K562 (cell line): ENCODE data around the gene FILIP1L. TPM values are rescaled to one million over a fixed set of nuclear protein-coding genes. Genes with fewer than 3 reads are reported as not detected.
A peak's percentile ranks its signal among the peaks of the same experiment; 100 is the strongest.

Source experiments
- ATF3 ChIP-seq, 2 experiments: fragments of 450-650 bp in 1 of 2; sonication (generic) in 1 of 2; formaldehyde crosslinking in 1 of 2; IDR thresholded peaks in 1 of 2; conservative IDR thresholded peaks in 1 of 2; 2 replicates each; pipeline versions ENCODE4 v1.6.1 to v1.8.1; 2016 to 2023; ENCODE audit warnings: mild to moderate bottlenecking in 2 of 2, moderate library complexity in 2 of 2, inconsistent platforms in 1 of 2, missing genetic modification reagents in 1 of 2
- CGGBP1 ChIP-seq: fragments of 250-450 bp; sonication (Bioruptor Pico); IDR thresholded peaks from 2 replicates; pipeline ENCODE4 v1.9.0; 2021; ENCODE audit warnings: mild to moderate bottlenecking
- CHD1 ChIP-seq: fragments of 200-600 bp; sonication (generic); IDR thresholded peaks from one replicate; pipeline ENCODE4 v1.6.1; 2012; ENCODE audit warnings: mild to moderate bottlenecking, moderate library complexity, low read length, inconsistent platforms
- HNRNPLL ChIP-seq: fragments of 200-400 bp; formaldehyde crosslinking; IDR thresholded peaks from 2 replicates; pipeline ENCODE4 v1.6.1; 2017; ENCODE audit warnings: low read length, low read depth, mild to moderate bottlenecking; ENCODE audit not compliant: poor library complexity, severe bottlenecking
- MEF2A ChIP-seq: IDR thresholded peaks from 2 replicates; pipeline ENCODE4 v1.6.1; 2011; ENCODE audit warnings: low read depth, mild to moderate bottlenecking, low read length, moderate library complexity; ENCODE audit not compliant: control insufficient read depth
- MYBL2 ChIP-seq, 2 experiments: fragments of 450-650 bp in 1 of 2; sonication (generic) in 1 of 2; formaldehyde crosslinking in 1 of 2; IDR thresholded peaks; 2 replicates each; pipeline versions ENCODE4 v1.6.1 to v1.8.1; 2017 to 2022; ENCODE audit warnings: borderline replicate concordance in 1 of 2, inconsistent platforms in 1 of 2, low read depth in 1 of 2, mild to moderate bottlenecking in 1 of 2, missing genetic modification reagents in 1 of 2, moderate library complexity in 1 of 2
- NCOR1 ChIP-seq: fragments of 450-650 bp; IDR thresholded peaks from 2 replicates; pipeline ENCODE4 v1.6.1; 2016; ENCODE audit warnings: mild to moderate bottlenecking, moderate library complexity
- NELFE ChIP-seq: IDR thresholded peaks from 2 replicates; pipeline ENCODE4 v1.6.1; 2011; ENCODE audit warnings: mild to moderate bottlenecking; ENCODE audit not compliant: insufficient read depth, insufficient read length
- NFIX ChIP-seq: fragments of 250-450 bp; sonication (Bioruptor Pico); IDR thresholded peaks from 2 replicates; pipeline ENCODE4 v1.4.0; 2020; ENCODE audit warnings: low read depth, mild to moderate bottlenecking, moderate library complexity
- PREB ChIP-seq: sonication (generic); formaldehyde crosslinking; IDR thresholded peaks from 2 replicates; pipeline ENCODE4 v1.8.1; 2023; ENCODE audit warnings: mild to moderate bottlenecking, missing genetic modification reagents
- RAD51 ChIP-seq: fragments of 450-650 bp; IDR thresholded peaks from 2 replicates; pipeline ENCODE4 v1.7.1; 2016; ENCODE audit warnings: low read depth, mild to moderate bottlenecking, borderline replicate concordance
- RBM39 ChIP-seq: fragments of 200-400 bp; formaldehyde crosslinking; optimal IDR thresholded peaks from 2 replicates; pipeline ENCODE3; 2018; ENCODE audit warnings: low read depth, low read length
- SMARCA4 ChIP-seq: fragments of 450-650 bp; IDR thresholded peaks from 2 replicates; pipeline ENCODE4 v1.6.1; 2016
- SMARCE1 ChIP-seq: fragments of 450-650 bp; IDR thresholded peaks from 2 replicates; pipeline ENCODE4 v1.7.1; 2016; ENCODE audit warnings: mild to moderate bottlenecking
- SMC3 ChIP-seq: conservative IDR thresholded peaks from 2 replicates; pipeline ENCODE4 v1.6.1; 2011; ENCODE audit warnings: low read depth, low read length, improper control_type of control experiment; ENCODE audit not compliant: insufficient read depth
- SP2 ChIP-seq: IDR thresholded peaks from 2 replicates; pipeline ENCODE4 v1.6.1; 2011; ENCODE audit warnings: mild to moderate bottlenecking, low read depth, low read length, moderate library complexity; ENCODE audit not compliant: poor library complexity, severe bottlenecking; ENCODE audit errors: extremely low read depth
- ZBTB43 ChIP-seq: sonication (generic); formaldehyde crosslinking; IDR thresholded peaks from 2 replicates; pipeline ENCODE4 v1.8.0; 2023; ENCODE audit warnings: mild to moderate bottlenecking, missing genetic modification reagents
- ZKSCAN8 ChIP-seq: fragments of 200-800 bp; sonication (Bioruptor generic); IDR thresholded peaks from 2 replicates; pipeline ENCODE4 v1.6.1; 2016; ENCODE audit warnings: missing genetic modification characterization, missing compliant biosample characterization
- ZNF263 ChIP-seq: sonication (generic); formaldehyde crosslinking; IDR thresholded peaks from 2 replicates; pipeline ENCODE4 v1.8.0; 2022; ENCODE audit warnings: mild to moderate bottlenecking, missing genetic modification reagents, borderline replicate concordance
- ZNF384 ChIP-seq: IDR thresholded peaks from 2 replicates; pipeline ENCODE4 v1.6.1; 2012; ENCODE audit warnings: low read depth, low read length, improper control_type of control experiment
- ZNF445 ChIP-seq: fragments of 250-450 bp; sonication (Bioruptor Pico); IDR thresholded peaks from 2 replicates; pipeline ENCODE4 v1.4.0; 2020; ENCODE audit warnings: low read depth, mild to moderate bottlenecking, moderate library complexity
- ZNF695 ChIP-seq: fragments of 450-650 bp; formaldehyde crosslinking; IDR thresholded peaks from 2 replicates; pipeline ENCODE4 v1.4.0; 2020; ENCODE audit warnings: mild to moderate bottlenecking, moderate library complexity
- polyA plus RNA-seq, 8 experiments: library from polyadenylated mRNA; depleted of rRNA in 4 of 8; stranded (reverse) in 5 of 8; unstranded in 3 of 8; fragments of >200 nt; fragmentation: Nextera tagmentation in 2 of 8; fragmentation: Illumina TruSeq in 1 of 8; extraction: Ambion mirVana in 2 of 8; extraction: Trizol in 1 of 8; gene quantifications; 2 replicates each; pipeline versions ENCODE4 v1.2.1 to v1.2.3, GENCODE V29; 2011 to 2014; ENCODE audit warnings: inconsistent platforms in 1 of 8, missing spikeins in 1 of 8
- total RNA-seq, 7 experiments: library from RNA; depleted of rRNA in 6 of 7; stranded (reverse); fragments of >200 nt in 6 of 7; fragmentation: Illumina TruSeq in 2 of 7; extraction: Trizol in 2 of 7; gene quantifications; 2 replicates each; pipeline versions ENCODE4 v1.2.1 to v1.2.3, GENCODE V29; 2011 to 2021; ENCODE audit warnings: low replicate concordance in 1 of 7
- TF ChIP-seq, protein P1 (sequence below): fragments of 450-650 bp; formaldehyde crosslinking; IDR thresholded peaks from 2 replicates; pipeline ENCODE4 v1.4.0; 2020; ENCODE audit warnings: mild to moderate bottlenecking

The FILIP1L gene
- total and polyA plus RNA-seq, 9 of the 15 experiments (the other 6 are each of a cell fraction or from before 2014, with no cell fraction given) = 0.50 to 2.1 (median 1.1) TPM

DNA sequence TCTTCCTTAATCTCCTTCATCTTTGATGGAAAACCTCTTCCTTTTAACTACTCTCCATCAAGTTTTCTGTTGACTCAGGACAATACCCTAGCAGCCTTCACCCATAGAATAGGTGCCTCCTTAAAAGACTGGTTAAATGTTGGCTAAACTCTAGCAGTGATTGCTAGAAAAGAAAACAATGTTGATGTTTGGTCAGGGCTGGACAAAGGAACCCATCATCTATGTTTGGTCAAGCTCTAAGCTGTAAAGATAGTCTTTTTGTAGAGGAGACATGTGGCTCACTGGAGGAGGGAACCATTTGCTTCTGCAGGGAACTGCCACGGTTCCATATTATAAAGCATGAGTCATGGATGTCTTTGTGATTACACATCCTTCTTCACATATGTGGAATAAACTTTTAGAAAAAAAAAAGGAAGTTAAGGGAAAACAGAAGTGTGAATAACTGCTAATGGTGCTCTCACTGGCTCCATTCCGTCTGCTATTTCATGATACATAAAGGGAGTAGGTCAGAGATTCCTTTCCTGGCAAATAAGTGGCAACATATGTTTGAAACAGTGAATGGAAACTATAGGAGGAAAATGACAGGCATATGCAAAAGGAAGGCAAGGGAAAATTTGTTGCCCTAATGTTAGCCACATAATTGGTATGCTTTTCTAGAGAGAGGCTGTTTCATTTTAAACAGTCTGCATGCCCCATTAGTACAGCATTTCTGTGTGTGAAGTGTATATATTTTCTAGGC is 218.4 kb downstream of the FILIP1L start (continued):
- TF ChIP-seq SP2 (no peak), MEF2A (no peak), NFIX (CRISPR knock-in tag) (no peak), SMC3 (no peak), HNRNPLL (no peak), MYBL2 (IDR thresholded peaks at IDR 0.05; ENCODE audit: low read depth) (no peak), MYBL2 (CRISPR knock-in tag; IDR thresholded peaks at IDR 0.05; ENCODE audit: borderline replicate concordance) (no peak), CGGBP1 (CRISPR knock-in tag) (no peak), RAD51 (no peak), PREB (CRISPR knock-in tag) (no peak), ZKSCAN8 (peak; percentile 49; the same call in 1 of the 2 replicates), SMARCA4 (no peak; the same call in 1 of the 2 replicates), CHD1 (no peak), ZNF445 (CRISPR knock-in tag) (no peak), RBM39 (no peak), NCOR1 (no peak), ZNF384 (peak; percentile 33; the same call in 1 of the 2 replicates), ZNF263 (CRISPR knock-in tag) (no peak), NELFE (no peak), ZNF695 (CRISPR knock-in tag) (no peak), ZBTB43 (no peak), SMARCE1 (peak; percentile 59; the same call in 1 of the 2 replicates), ATF3 (IDR thresholded peaks at IDR 0.05) (peak; percentile 85), ATF3 (CRISPR knock-in tag; conservative IDR thresholded peaks at IDR 0.05) (no peak)
- TF ChIP-seq, protein P1, sequence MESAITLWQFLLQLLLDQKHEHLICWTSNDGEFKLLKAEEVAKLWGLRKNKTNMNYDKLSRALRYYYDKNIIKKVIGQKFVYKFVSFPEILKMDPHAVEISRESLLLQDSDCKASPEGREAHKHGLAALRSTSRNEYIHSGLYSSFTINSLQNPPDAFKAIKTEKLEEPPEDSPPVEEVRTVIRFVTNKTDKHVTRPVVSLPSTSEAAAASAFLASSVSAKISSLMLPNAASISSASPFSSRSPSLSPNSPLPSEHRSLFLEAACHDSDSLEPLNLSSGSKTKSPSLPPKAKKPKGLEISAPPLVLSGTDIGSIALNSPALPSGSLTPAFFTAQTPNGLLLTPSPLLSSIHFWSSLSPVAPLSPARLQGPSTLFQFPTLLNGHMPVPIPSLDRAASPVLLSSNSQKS (CRISPR knock-in tag) = no peak
